ENCODE measurements around the gene PRKD1.

The PRKD1 gene

GRCh38 chr14:29927376-29928116 is at the start of gene PRKD1:
TSS of gene PRKD1 (minus strand) at chr14:29927847.
- DNase-seq: peak in 1 of 2 experiments; percentile 66

- no peak for DNase-seq
Observed at GRCh38 chr14:29971101-29971500, 43.5 kb upstream of the PRKD1 start.

GRCh38 chr14:29955087-29955486 is 27.4 kb upstream of the PRKD1 start:
- no peak for DNase-seq

- DNase-seq: no peak
Observed at GRCh38 chr14:29953501-29953900, 25.9 kb upstream of the PRKD1 start.

- DNase-seq: no peak
Observed at GRCh38 chr14:29944091-29944490, 16.4 kb upstream of the PRKD1 start.

GRCh38 chr14:29941401-29941800 is 13.8 kb upstream of the PRKD1 start:
- no peak for DNase-seq

- no peak for DNase-seq
Observed at GRCh38 chr14:29940482-29940881, 12.8 kb upstream of the PRKD1 start.

GRCh38 chr14:29937116-29937515 is 9.5 kb upstream of the PRKD1 start:
- DNase-seq: no peak

GRCh38 chr14:29930283-29930682 is 2.6 kb upstream of the PRKD1 start:
- no peak for DNase-seq

GRCh38 chr14:29928117-29928640 is 532 bp upstream of the PRKD1 start:
- peak in 1 of 2 experiments; percentile 24 for DNase-seq

- peak in 1 of 2 experiments; percentile 69 for DNase-seq
Observed at GRCh38 chr14:29926701-29927375, 809 bp downstream of the PRKD1 start.

GRCh38 chr14:29926228-29926627 is 1.4 kb downstream of the PRKD1 start:
- no peak for DNase-seq

GRCh38 chr14:29925736-29926135 is 1.9 kb downstream of the PRKD1 start:
- no peak for DNase-seq

- DNase-seq: no peak
Observed at GRCh38 chr14:29925101-29925722, 2.4 kb downstream of the PRKD1 start.

GRCh38 chr14:29919845-29920244 is 7.8 kb downstream of the PRKD1 start:
- no peak for DNase-seq

- DNase-seq: no peak
Observed at GRCh38 chr14:29918981-29919380, 8.7 kb downstream of the PRKD1 start.

GRCh38 chr14:29913566-29913965 is 14.1 kb downstream of the PRKD1 start:
- no peak for DNase-seq

GRCh38 chr14:29911810-29912209 is 15.8 kb downstream of the PRKD1 start:
- DNase-seq: no peak

GRCh38 chr14:29908652-29909577 is 18.7 kb downstream of the PRKD1 start:
- DNase-seq: no peak

- no peak for DNase-seq
Observed at GRCh38 chr14:29906256-29906870, 21.3 kb downstream of the PRKD1 start.

GRCh38 chr14:29905543-29905942 is 22.1 kb downstream of the PRKD1 start:
- no peak for DNase-seq
